K562 (cell line): Measurements from ENCODE around the gene ARMH1. TPM values are rescaled to one million over a fixed set of nuclear protein-coding genes. Genes with fewer than 3 reads are reported as not detected.

Experiments used
- ATAC-seq: fragments of 200-7000 bp; cut with Tn5 transposase; 3 replicates; pipeline ENCODE4 v1.9.1; 2020; ENCODE audit warnings: moderate library complexity
- BruUV-seq: library from RNA; stranded (reverse); fragments of 400-500 nt; replicated peaks from 2 replicates; lab custom pipeline; 2021; lab: Mats Ljungman, UMichigan
- CTCF ChIA-PET: fragments of 300-600 bp; formaldehyde crosslinking; extraction: SDS; loops from one replicate; lab custom pipeline; 2021; ENCODE audit warnings: low intra/inter-chr PET ratio; lab: Yijun Ruan, JAX
- POLR2A ChIA-PET: fragments of 300-600, 350-650 bp; sonication (Branson Sonifier 250); formaldehyde crosslinking; extraction: SDS; loops from one replicate; lab custom pipeline; 2021; ENCODE audit warnings: antibody characterized with exemption, inconsistent platforms; lab: Yijun Ruan, JAX
- DNase-seq, 4 experiments: peaks; one replicate each; pipeline versions ENCODE4 v3.0.0 to v3.0.0-alpha.2; 2011 to 2018; ENCODE audit warnings: low spot score in 3 of 4, mixed read lengths in 3 of 4; ENCODE audit errors: extremely low read depth in 1 of 4
- FAIRE-seq: peaks from 2 replicates; lab custom pipeline; 2011; peaks lifted over from hg19 to GRCh38; lab: Jason Lieb, UNC
- H2AFZ ChIP-seq: 2 replicates; pipeline ENCODE4 v1.6.0; 2011; ENCODE audit warnings: low read depth, low read length, control low read depth, inconsistent platforms
- H3K27ac ChIP-seq: fragments of 200-600 bp; 3 replicates; pipeline ENCODE4 v1.8.0; 2011; ENCODE audit warnings: low read depth, mild to moderate bottlenecking, control low read depth, inconsistent platforms, low read length, moderate library complexity, mixed read lengths; ENCODE audit errors: extremely low read depth
- H3K27me3 ChIP-seq, 2 experiments: fragments of 300-600 bp in 1 of 2; 2 replicates in 1 of 2; 3 replicates in 1 of 2; pipeline versions ENCODE4 v1.6.0 to v1.8.0; 2011; ENCODE audit warnings: inconsistent platforms in 2 of 2, low read length in 2 of 2, mild to moderate bottlenecking in 1 of 2, mixed read lengths in 1 of 2, moderate library complexity in 1 of 2; ENCODE audit not compliant: control insufficient read depth in 2 of 2, insufficient read depth in 2 of 2
- H3K36me3 ChIP-seq: fragments of 300-600 bp; 3 replicates; pipeline ENCODE4 v1.8.0; 2011; ENCODE audit warnings: mild to moderate bottlenecking, low read length, inconsistent platforms; ENCODE audit not compliant: control insufficient read depth, insufficient read depth
- H3K4me1 ChIP-seq, 2 experiments: fragments of 200-600 bp in 1 of 2; replicated peaks in 1 of 2; 2 replicates in 1 of 2; 3 replicates in 1 of 2; pipeline versions ENCODE4 v1.5.1 to v1.8.0; 2011; ENCODE audit warnings: inconsistent platforms in 2 of 2, low read length in 2 of 2, mild to moderate bottlenecking in 1 of 2, mixed read lengths in 1 of 2, moderate library complexity in 1 of 2; ENCODE audit not compliant: control insufficient read depth in 2 of 2, insufficient read depth in 2 of 2
- H3K4me2 ChIP-seq: 2 replicates; pipeline ENCODE4 v1.6.1; 2011; ENCODE audit warnings: low read length, control low read depth, inconsistent platforms, mixed read lengths; ENCODE audit not compliant: insufficient read depth
- H3K4me3 ChIP-seq: fragments of 200-600 bp; sonication (generic), shearing (Covaris generic); 2 replicates; pipeline ENCODE4 v1.5.1; 2016; ENCODE audit warnings: control low read depth, inconsistent platforms
- H3K79me2 ChIP-seq: fragments of 200-600 bp; 3 replicates; pipeline ENCODE4 v1.8.0; 2011; ENCODE audit warnings: low read length, inconsistent platforms; ENCODE audit not compliant: control insufficient read depth, insufficient read depth
- H3K9ac ChIP-seq, 2 experiments: 2 replicates each; pipeline versions ENCODE4 v1.6.0 to v1.6.1; 2011; ENCODE audit warnings: low read depth in 2 of 2, low read length in 2 of 2, control low read depth in 1 of 2, inconsistent platforms in 1 of 2, mild to moderate bottlenecking in 1 of 2, mixed read lengths in 1 of 2; ENCODE audit not compliant: insufficient read depth in 1 of 2
- H3K9me1 ChIP-seq: one replicate; pipeline ENCODE4 v1.6.0; 2011; ENCODE audit warnings: inconsistent platforms, mild to moderate bottlenecking, low read length, moderate library complexity; ENCODE audit not compliant: control insufficient read depth, insufficient read depth
- H3K9me3 ChIP-seq: replicated peaks from 2 replicates; pipeline ENCODE4 v1.5.1; 2011; ENCODE audit warnings: low read depth, low read length, inconsistent platforms; ENCODE audit not compliant: control insufficient read depth, insufficient read depth
- H4K20me1 ChIP-seq: replicated peaks from 2 replicates; pipeline ENCODE4 v1.6.1; 2011; ENCODE audit warnings: low read length, inconsistent platforms, mixed read lengths; ENCODE audit not compliant: control insufficient read depth, insufficient read depth
- CBFA2T3 ChIP-seq: fragments of 450-650 bp; IDR thresholded peaks from 2 replicates; pipeline ENCODE4 v1.6.1; 2017
- IFI16 ChIP-seq: fragments of 250-450 bp; sonication (Bioruptor Pico); IDR thresholded peaks from 2 replicates; pipeline ENCODE4 v2.1.2; 2022; ENCODE audit warnings: mild to moderate bottlenecking, inconsistent platforms
- NBN ChIP-seq: fragments of 450-650 bp; IDR thresholded peaks from 2 replicates; pipeline ENCODE4 v1.6.1; 2016; ENCODE audit warnings: low read depth, mild to moderate bottlenecking
- ZNF696 ChIP-seq: fragments of 250-450 bp; sonication (Bioruptor Pico); conservative IDR thresholded peaks from 2 replicates; pipeline ENCODE4 v1.4.0; 2020; ENCODE audit warnings: mild to moderate bottlenecking, moderate library complexity
- WGBS: fragments of 100-300 bp; shearing (Covaris generic); methylation state at CpG from one replicate; pipeline ENCODE4 v1.1.6; 2016; ENCODE audit warnings: low coverage, mixed read lengths; ENCODE audit not compliant: insufficient coverage; ENCODE audit errors: missing lambda C conversion rate; 5-methylcytosine and 5-hydroxymethylcytosine counted together
- in situ Hi-C: fragments of 300-500 bp; cut with MboI; formaldehyde crosslinking; loops from 4 replicates; pipeline ENCODE4 v1.15.0; 2018; ENCODE audit warnings: inconsistent platforms, mixed read lengths
- intact Hi-C: fragments of 100-400 bp; cut with micrococcal nuclease; formaldehyde crosslinking; loops from 2 replicates; pipeline ENCODE4 v1.14.2; 2022
- polyA plus RNA-seq, 8 experiments: library from polyadenylated mRNA; depleted of rRNA in 4 of 8; stranded (reverse) in 5 of 8; unstranded in 3 of 8; fragments of >200 nt; fragmentation: Nextera tagmentation in 2 of 8; fragmentation: Illumina TruSeq in 1 of 8; extraction: Ambion mirVana in 2 of 8; extraction: Trizol in 1 of 8; gene quantifications; 2 replicates each; pipeline versions ENCODE4 v1.2.1 to v1.2.3, GENCODE V29; 2011 to 2014; ENCODE audit warnings: inconsistent platforms in 1 of 8, missing spikeins in 1 of 8
- total RNA-seq, 7 experiments: library from RNA; depleted of rRNA in 6 of 7; stranded (reverse); fragments of >200 nt in 6 of 7; fragmentation: Illumina TruSeq in 2 of 7; extraction: Trizol in 2 of 7; gene quantifications; 2 replicates each; pipeline versions ENCODE4 v1.2.1 to v1.2.3, GENCODE V29; 2011 to 2021; ENCODE audit warnings: low replicate concordance in 1 of 7
- TF ChIP-seq, protein P1 (sequence below): IDR thresholded peaks from 2 replicates; pipeline ENCODE4 v1.6.1; 2011; ENCODE audit not compliant: insufficient read length; ENCODE audit errors: extremely low read depth

The ARMH1 gene
- total and polyA plus RNA-seq, 9 of the 15 experiments (the other 6 are each of a cell fraction or from before 2014, with no cell fraction given): 0.41 TPM; not detected in 8

GRCh38 chr1:44661781-44662682 is 12.5 kb upstream of the ARMH1 start:
- ChIA-PET CTCF (interaction anchor here (0.6 kb wide), 1 partner anchor 53 kb away, joined by 3 read pairs; no protein-coding TSS in a partner anchor), POLR2A (interaction anchor here (0.5 to 1.1 kb wide), 4 partner anchors 10 to 883 kb away, joined by 3 to 8 read pairs (median 3); no protein-coding TSS in a partner anchor)
- H3K27me3 ChIP-seq: peaks cover 0 to 8% of the 10 kb centered on the region in 2 experiments; a peak in 1 of 5 replicates
- peak overlapping the region in 1 of 2 experiments; percentile 62; a peak in 2 of 4 replicates for H3K9ac ChIP-seq
- no peaks in the 10 kb centered on the region for H3K79me2 ChIP-seq
- ATAC-seq (no peak; the same call in none of the 3 replicates), DNase-seq (no peak), FAIRE-seq (no peak)
- H3K36me3 ChIP-seq: no peaks in the 10 kb centered on the region
- in situ Hi-C loops: no loop called here
- BruUV-seq: no TSS peak
- TF ChIP-seq CBFA2T3: peak; percentile 22; the same call in 1 of the 2 replicates
- TF ChIP-seq ZNF696 (CRISPR knock-in tag): no peak
- 25% methylated on average over 15 of the region's 15 CpGs for WGBS
- H2AFZ ChIP-seq: no peak overlapping the region
- no peak overlapping the region for H3K4me2 ChIP-seq
- H3K27ac ChIP-seq: no peak overlapping the region
- intact Hi-C loops: no loop called here
- H3K9me3 ChIP-seq: no peaks in the 10 kb centered on the region
- peaks cover 0 to 10% of the 10 kb centered on the region in 2 experiments; a peak in 2 of 5 replicates for H3K4me1 ChIP-seq
- no peaks in the 10 kb centered on the region for H4K20me1 ChIP-seq
- H3K4me3 ChIP-seq: no peak overlapping the region
- no peaks in the 10 kb centered on the region for H3K9me1 ChIP-seq

DNA sequence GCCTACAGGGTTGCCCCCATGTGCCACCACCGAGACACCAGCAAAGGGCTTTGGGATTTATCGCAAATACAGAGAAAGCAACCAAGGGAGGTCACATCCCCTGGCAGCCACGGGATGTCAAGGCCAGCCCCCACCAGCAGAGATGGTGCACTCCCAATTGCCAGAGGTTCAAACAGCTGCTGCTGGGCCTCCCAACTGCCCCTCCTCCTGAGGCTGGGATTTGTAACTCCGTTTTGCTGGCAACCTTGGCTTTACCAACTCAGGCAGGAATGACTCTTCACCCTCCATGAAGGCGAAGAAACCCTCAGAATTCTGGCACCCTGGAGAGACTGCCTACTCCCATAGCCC is 11.9 kb upstream of the ARMH1 start:
- Histone ChIP-seq H2AFZ (no peak overlapping the region), H3K36me3 (no peaks in the 10 kb centered on the region), H3K9ac (no peak overlapping the region), H3K4me2 (no peak overlapping the region), H3K79me2 (no peaks in the 10 kb centered on the region), H3K9me1 (no peaks in the 10 kb centered on the region), H3K9me3 (no peaks in the 10 kb centered on the region), H3K4me1 (peaks cover 0 to 10% of the 10 kb centered on the region in 2 experiments; a peak in 2 of 5 replicates), H3K4me3 (no peak overlapping the region), H3K27me3 (peaks cover 0 to 8% of the 10 kb centered on the region in 2 experiments; a peak in 1 of 5 replicates), H3K27ac (no peak overlapping the region)
- ATAC-seq: no peak
- ChIA-PET POLR2A (interaction anchor here (0.5 to 1.1 kb wide), 5 partner anchors 10 to 882 kb away, joined by 3 to 8 read pairs (median 3); no protein-coding TSS in a partner anchor), CTCF (no interaction called here)
- in situ Hi-C loops: no loop called here
- intact Hi-C loops: no loop called here
- no TSS peak for BruUV-seq
- no peak for DNase-seq
- WGBS: 41% methylated on average over 5 of the region's 5 CpGs
- no peak for FAIRE-seq
- TF ChIP-seq NBN (no peak), IFI16 (no peak)
- TF ChIP-seq, protein P1, sequence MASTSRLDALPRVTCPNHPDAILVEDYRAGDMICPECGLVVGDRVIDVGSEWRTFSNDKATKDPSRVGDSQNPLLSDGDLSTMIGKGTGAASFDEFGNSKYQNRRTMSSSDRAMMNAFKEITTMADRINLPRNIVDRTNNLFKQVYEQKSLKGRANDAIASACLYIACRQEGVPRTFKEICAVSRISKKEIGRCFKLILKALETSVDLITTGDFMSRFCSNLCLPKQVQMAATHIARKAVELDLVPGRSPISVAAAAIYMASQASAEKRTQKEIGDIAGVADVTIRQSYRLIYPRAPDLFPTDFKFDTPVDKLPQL: no peak
- TF ChIP-seq, all 486 proteins: peak for 0
- H4K20me1 ChIP-seq: no peaks in the 10 kb centered on the region
